22Rv1 (cell line): Measurements from ENCODE around the gene COP1.

Experiments used
- ZFX ChIP-seq: fragments of 450-650 bp; IDR thresholded peaks from 2 replicates; pipeline ENCODE4 v1.6.1; 2017; ENCODE audit warnings: antibody characterized with exemption, borderline replicate concordance
- TF ChIP-seq, protein P1 (sequence below): fragments of 450-650 bp; IDR thresholded peaks from 2 replicates; pipeline ENCODE4 v1.5.1; 2017; ENCODE audit warnings: mild to moderate bottlenecking

DNA sequence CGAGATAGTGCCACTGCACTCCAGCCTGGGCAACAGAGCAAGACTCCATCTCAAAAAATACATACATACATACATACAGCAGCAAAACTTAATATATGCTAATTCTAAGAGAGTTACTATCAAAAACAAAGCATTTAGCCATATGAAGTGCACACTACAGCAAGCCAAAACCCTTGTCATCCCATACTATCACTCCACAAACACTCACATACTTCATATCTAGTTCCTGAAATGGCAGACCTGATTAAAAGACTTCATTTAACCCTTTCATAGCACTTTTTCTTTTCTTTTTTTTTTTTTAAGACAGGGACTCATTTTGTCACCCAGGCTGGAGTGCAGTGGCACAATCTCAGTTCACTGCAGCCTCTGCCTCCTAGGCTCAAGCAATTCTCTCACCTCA, 65.6 kb downstream of the COP1 start:
- TF ChIP-seq, protein P1, sequence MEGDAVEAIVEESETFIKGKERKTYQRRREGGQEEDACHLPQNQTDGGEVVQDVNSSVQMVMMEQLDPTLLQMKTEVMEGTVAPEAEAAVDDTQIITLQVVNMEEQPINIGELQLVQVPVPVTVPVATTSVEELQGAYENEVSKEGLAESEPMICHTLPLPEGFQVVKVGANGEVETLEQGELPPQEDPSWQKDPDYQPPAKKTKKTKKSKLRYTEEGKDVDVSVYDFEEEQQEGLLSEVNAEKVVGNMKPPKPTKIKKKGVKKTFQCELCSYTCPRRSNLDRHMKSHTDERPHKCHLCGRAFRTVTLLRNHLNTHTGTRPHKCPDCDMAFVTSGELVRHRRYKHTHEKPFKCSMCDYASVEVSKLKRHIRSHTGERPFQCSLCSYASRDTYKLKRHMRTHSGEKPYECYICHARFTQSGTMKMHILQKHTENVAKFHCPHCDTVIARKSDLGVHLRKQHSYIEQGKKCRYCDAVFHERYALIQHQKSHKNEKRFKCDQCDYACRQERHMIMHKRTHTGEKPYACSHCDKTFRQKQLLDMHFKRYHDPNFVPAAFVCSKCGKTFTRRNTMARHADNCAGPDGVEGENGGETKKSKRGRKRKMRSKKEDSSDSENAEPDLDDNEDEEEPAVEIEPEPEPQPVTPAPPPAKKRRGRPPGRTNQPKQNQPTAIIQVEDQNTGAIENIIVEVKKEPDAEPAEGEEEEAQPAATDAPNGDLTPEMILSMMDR, result no peak
- no peak for TF ChIP-seq ZFX
